ENCODE results near the gene DSG1. TPM values are rescaled to one million over a fixed set of nuclear protein-coding genes. Genes with fewer than 3 reads are reported as not detected.
"Not testable (repeated sequence)": the region's sequence is repeated elsewhere in the genome, so short reads cannot be mapped to it uniquely, and the experiment has no call there.

DSG1 gene
- total RNA-seq = not detected

GRCh38 chr18:31317860-31318259, at the start of gene DSG1:
TSS of gene DSG1 (plus strand) at chr18:31318160. CDS start at chr18:31318301, 141 bp downstream.
- DNase-seq (ENCODE audit: low read depth in 2 of 3, low spot score in 2 of 3) = no peak

GRCh38 chr18:31268985-31269406, 49.0 kb upstream of the DSG1 start:
- no peak for DNase-seq (ENCODE audit: low read depth in 2 of 3, low spot score in 2 of 3)

- no peak for DNase-seq (ENCODE audit: low read depth in 2 of 3, low spot score in 2 of 3)
Observed at GRCh38 chr18:31269566-31269965, 48.4 kb upstream of the DSG1 start.

- DNase-seq (ENCODE audit: low read depth in 2 of 3, low spot score in 2 of 3) = no peak
Observed at GRCh38 chr18:31270578-31270977, 47.4 kb upstream of the DSG1 start.

- DNase-seq (ENCODE audit: low read depth in 2 of 3, low spot score in 2 of 3) = no peak
Observed at GRCh38 chr18:31273812-31274527, 44.0 kb upstream of the DSG1 start.

- no peak for DNase-seq (ENCODE audit: low read depth in 2 of 3, low spot score in 2 of 3)
Observed at GRCh38 chr18:31274931-31275330, 43.0 kb upstream of the DSG1 start.

- peak in 2 of 3 donors; percentile 37 to 67 for DNase-seq (ENCODE audit: low read depth in 2 of 3, low spot score in 2 of 3)
Observed at GRCh38 chr18:31275722-31276463, 42.1 kb upstream of the DSG1 start.

GRCh38 chr18:31278609-31279071, 39.3 kb upstream of the DSG1 start:
- no peak for DNase-seq (ENCODE audit: low read depth in 2 of 3, low spot score in 2 of 3)

GRCh38 chr18:31280502-31280901, 37.5 kb upstream of the DSG1 start:
- no peak for DNase-seq (ENCODE audit: low read depth in 2 of 3, low spot score in 2 of 3)

- DNase-seq (ENCODE audit: low read depth in 2 of 3, low spot score in 2 of 3) = no peak
Observed at GRCh38 chr18:31281437-31281836, 36.5 kb upstream of the DSG1 start.

- DNase-seq (ENCODE audit: low read depth in 2 of 3, low spot score in 2 of 3) = not testable (repeated sequence)
Observed at GRCh38 chr18:31289446-31289845, 28.5 kb upstream of the DSG1 start.

- no peak for DNase-seq (ENCODE audit: low read depth in 2 of 3, low spot score in 2 of 3)
Observed at GRCh38 chr18:31291688-31292087, 26.3 kb upstream of the DSG1 start.

GRCh38 chr18:31294199-31294747, 23.7 kb upstream of the DSG1 start:
- DNase-seq (ENCODE audit: low read depth in 2 of 3, low spot score in 2 of 3) = no peak

GRCh38 chr18:31297248-31297647, 20.7 kb upstream of the DSG1 start:
- DNase-seq (ENCODE audit: low read depth in 2 of 3, low spot score in 2 of 3) = no peak

- DNase-seq (ENCODE audit: low read depth in 2 of 3, low spot score in 2 of 3) = no peak
Observed at GRCh38 chr18:31301201-31301655, 16.7 kb upstream of the DSG1 start.

- DNase-seq (ENCODE audit: low read depth in 2 of 3, low spot score in 2 of 3) = no peak
Observed at GRCh38 chr18:31302991-31303390, 15.0 kb upstream of the DSG1 start.

GRCh38 chr18:31303771-31304170, 14.2 kb upstream of the DSG1 start:
- DNase-seq (ENCODE audit: low read depth in 2 of 3, low spot score in 2 of 3) = no peak

GRCh38 chr18:31309115-31309514, 8.8 kb upstream of the DSG1 start:
- no peak for DNase-seq (ENCODE audit: low read depth in 2 of 3, low spot score in 2 of 3)

- DNase-seq (ENCODE audit: low read depth in 2 of 3, low spot score in 2 of 3) = no peak
Observed at GRCh38 chr18:31316974-31317373, 986 bp upstream of the DSG1 start.

- DNase-seq (ENCODE audit: low read depth in 2 of 3, low spot score in 2 of 3) = no peak
Observed at GRCh38 chr18:31321719-31322118, 3.8 kb downstream of the DSG1 start.

- no peak for DNase-seq (ENCODE audit: low read depth in 2 of 3, low spot score in 2 of 3)
Observed at GRCh38 chr18:31325051-31325450, 7.1 kb downstream of the DSG1 start.
